CD4-positive, alpha-beta T cell treated with Interleukin-21 for 1 hour (primary cell): ENCODE results near the gene APBA1.
"Not testable (repeated sequence)": the region's sequence is repeated elsewhere in the genome, so short reads cannot be mapped to it uniquely, and the experiment has no call there.

ENCODE experiments used
- DNase-seq: peaks from one replicate; pipeline ENCODE4 v3.0.0-alpha.2; 2020

APBA1 gene

GRCh38 chr9:69603656-69604055, 68.5 kb downstream of the APBA1 start:
- no peak for DNase-seq

DNA sequence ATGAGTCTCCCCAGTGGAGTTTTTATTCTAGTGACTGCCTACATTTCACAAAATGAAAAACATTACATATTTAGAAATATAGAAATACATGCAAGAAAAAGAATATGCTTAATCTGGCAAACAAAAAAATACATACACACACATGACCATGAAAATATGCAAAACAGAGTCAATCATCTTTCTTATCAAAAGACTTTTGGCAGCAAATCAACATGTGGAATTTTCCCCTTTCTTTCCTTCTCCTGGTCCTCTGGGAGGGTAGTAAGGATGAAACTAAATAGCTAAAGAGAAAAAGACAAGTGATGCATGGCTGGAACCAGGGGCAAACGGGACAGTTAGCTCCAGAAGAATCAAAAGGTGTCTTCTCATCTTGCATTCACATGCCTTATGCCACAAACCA, 69.4 kb downstream of the APBA1 start:
- no peak for DNase-seq

- DNase-seq = no peak
Observed at GRCh38 chr9:69601698-69602097, 70.5 kb downstream of the APBA1 start.

DNA sequence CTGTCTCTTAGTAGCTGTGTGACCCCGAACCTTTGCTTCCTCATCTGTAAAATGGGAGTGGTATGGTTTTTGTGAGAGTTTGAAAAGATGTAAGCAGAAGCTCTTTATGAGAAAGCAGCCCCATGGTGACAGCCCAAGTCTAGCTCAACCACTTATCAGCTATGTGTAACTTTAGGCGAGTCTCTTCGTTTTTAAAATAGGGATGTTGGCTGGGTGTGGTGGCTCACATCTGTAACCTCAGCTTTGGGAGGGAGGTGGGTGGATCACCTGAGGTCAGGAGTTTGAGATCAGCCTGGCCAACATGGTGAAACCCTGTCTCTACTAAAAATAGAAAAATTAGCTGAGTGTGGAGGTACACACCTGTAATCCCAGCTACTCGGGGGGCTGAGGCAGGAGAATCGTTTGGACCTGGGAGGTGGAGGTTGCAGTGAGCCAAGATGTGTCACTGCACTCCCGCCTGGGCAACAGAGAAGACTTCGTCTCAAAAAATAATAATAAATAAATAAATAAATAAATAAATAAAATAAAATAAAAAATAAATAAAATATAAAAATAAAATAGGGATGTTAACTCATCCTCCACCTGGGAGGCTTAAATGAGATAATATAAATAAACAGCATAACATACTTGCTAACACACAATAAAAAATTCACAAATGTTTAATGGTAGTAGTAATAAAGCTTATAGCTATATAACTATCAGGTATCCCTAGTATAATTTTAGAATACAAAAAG, 71.7 kb downstream of the APBA1 start:
- DNase-seq = no peak

DNA sequence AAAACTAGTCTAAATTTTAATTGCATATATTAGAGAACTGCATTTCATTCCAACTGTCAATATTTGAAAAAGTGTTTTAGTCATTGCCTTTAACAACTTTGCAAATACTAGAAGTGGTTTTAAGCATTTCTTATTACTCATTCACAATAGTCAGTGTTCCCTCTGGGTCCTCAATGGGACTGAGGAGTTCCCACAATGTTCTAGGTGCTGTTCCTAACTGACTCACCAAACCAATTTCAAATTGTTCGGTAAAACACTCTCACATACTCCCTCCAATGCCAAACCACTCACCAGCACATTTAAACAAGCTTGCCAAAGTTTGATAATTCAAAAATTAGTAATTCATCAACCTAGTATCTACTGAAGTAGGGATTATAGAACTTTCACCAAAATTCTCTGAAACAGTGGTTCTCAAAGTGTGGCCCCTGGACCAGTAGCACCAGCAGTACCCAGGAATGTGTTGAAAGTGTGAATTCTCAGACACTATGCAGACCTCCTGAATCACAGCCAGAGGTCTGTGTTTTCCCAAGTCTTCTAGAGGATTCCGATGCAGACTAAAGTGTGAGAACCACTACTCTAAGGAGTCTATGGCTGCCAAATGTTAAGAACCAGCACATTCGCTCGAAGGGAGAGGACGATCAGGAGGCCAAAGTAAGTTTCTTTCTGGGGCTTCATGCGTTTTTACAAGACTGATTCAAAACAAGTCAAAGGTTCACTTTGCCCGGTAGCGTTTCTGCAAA, 72.8 kb downstream of the APBA1 start:
- DNase-seq = no peak

- not testable (repeated sequence) for DNase-seq
Observed at GRCh38 chr9:69596906-69597305, 75.3 kb downstream of the APBA1 start.

GRCh38 chr9:69594180-69594579, 78.0 kb downstream of the APBA1 start:
- DNase-seq = no peak

DNA sequence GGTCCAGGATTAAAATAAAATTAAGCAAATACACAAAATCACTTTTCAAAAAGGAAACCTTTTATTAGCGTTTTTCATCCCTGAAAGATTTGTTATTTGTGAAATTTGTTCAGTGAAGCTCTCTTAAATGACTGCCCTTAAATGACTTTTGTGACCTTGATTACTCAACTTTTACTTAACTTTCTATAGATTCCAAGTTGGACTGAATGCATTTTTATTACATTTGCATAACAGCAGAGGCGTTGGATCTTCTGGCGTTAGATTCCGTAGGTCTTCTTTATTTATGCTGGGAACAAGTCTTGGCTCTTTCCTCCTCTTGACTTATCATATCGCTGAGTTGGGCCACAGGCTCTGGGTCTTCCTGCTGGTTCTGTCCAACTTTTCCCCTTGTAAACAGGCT, 78.4 kb downstream of the APBA1 start:
- DNase-seq = no peak

DNA sequence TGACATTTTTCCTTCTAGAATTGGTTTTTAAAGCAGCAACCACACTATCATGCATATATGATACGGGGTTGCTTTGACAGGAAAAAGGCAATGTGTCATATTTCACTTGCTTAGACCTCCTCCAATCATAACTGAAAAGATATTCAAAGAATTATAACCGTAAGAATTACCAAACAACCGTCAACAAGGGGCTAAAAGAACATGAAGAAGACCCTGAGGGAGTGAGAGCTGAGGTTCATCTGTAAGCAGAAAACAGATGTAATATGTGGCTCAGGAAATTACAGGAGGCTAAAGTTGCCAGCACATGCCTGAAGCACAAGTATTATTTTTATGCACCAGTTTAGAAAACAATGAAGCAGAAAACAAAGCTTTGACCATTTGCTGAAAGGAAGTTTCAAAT, 78.9 kb downstream of the APBA1 start:
- no peak for DNase-seq

- no peak for DNase-seq
Observed at GRCh38 chr9:69590266-69590665, 81.9 kb downstream of the APBA1 start.

DNA sequence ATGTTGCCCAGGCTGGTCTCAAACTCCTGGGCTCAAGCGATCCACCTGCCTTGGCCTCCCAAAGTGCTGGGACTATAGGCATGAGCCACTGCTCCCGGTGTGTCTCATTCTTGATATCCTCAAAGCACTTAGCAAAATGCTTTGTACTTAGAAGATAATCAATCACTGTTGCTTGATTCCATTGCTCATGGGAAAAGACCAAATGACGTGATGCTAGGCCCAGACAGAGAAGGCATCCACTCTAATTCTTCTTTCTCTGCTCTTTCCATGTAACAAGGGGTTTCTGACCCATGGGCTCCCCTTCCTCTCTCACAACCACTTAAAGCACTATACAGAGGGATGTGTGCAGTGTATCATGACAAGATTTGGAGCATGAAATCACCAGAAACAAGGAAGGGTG, 83.0 kb downstream of the APBA1 start:
- no peak for DNase-seq

GRCh38 chr9:69585571-69585970, 86.6 kb downstream of the APBA1 start:
- DNase-seq = no peak

- DNase-seq = no peak
Observed at GRCh38 chr9:69584759-69585158, 87.4 kb downstream of the APBA1 start.

DNA sequence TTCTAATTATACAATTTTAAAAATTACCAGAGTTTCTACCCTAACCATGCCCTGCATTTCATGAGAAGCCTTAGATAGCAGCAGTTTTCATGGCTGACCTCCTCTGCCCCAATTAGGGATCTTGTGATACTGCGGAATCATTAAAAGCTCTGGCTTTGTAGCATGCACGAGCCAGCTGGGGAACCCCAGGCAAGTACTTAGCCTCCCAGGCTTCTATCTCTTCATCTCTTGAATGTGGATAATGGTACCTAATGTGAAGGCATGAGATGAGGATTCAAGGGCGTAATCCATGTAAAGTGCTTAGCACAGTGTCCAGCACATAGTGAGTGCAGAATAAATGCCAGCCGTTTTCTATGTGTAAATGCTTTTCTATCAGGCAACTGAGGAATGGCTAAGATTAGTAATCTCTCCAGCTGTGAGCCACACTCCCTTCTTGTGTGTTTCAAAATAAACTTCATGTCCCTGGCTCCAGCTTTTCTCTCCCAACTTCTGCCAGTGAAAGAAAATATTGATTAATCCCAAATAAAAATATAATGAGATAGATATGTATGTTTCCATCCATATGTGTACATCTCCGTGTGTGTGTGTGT, 88.4 kb downstream of the APBA1 start:
- DNase-seq = no peak

DNA sequence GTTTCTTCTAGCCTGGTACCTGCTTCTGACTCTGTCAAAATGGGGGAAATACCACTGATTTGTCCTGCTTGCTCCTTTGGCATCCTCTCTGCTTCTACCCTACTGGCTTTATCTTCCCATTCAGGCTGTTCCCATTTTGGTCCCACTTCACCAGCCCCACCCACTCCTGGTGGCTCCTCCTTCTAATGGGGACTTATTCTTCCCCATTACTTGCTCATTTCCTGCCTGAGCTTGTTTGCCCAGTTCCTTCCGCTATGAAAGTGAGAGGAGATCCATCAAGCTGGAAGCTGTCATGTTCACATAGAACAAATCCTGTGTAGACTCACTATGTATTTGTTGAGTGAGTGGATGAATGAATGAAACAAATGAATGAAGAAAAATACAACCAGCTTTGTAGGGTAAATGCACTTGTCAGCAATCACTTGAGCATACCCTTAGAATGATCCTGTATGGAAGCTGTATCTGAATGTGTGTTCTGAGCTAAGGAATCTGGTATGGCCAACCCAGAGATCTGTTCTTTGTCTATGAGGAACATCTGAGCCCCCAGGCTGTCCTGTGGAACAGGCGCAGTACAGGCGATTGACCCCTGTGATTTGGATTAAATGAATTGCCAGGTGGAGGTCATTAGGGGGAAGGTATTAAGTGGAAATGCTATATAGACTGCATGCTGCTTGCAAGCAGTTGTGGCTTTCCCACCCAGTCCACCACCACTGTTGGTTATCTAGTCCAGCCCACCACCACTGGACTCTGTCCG, 89.5 kb downstream of the APBA1 start:
- no peak for DNase-seq

- DNase-seq = no peak
Observed at GRCh38 chr9:69582018-69582417, 90.2 kb downstream of the APBA1 start.

- no peak for DNase-seq
Observed at GRCh38 chr9:69580582-69581214, 91.5 kb downstream of the APBA1 start.

DNA sequence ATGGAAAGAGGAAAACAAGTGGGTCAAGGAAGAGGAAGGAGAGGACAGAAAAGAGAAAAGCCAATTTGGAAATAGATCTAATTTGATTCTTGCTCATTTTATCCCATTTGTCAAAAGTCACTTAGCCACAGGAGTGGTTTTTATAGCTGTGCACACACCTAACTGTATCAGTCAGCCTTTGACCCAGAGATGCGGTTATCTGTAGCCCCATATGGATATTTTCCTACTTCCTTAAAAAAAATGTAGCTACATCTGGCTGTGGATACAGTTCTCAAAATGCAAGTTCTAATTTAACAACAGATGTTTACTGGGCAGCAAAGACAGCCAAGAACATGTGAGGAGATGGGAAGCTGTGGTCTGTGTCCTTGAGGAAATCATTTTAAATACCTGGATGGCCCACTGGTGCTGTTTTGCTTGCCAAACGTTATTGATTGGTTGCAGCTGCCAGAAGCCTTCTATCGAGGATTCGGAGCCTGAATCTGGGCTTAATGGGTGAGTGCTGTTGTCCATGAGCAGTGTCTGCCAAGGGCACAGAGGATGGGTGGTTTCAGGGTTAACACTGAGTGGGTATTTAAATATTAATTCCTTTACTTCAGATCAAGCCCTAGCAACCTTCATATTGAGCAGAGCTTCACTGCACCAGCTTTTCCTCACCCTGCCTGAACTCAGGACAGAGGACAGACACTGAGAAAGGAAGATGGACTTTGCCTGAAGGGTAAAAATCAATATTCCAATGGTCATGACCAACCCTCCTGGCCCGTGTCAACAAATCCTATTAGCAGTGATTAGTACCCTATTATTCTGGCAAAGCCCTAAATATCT, 92.2 kb downstream of the APBA1 start:
- no peak for DNase-seq

GRCh38 chr9:69579032-69579758, 93.0 kb downstream of the APBA1 start:
- no peak for DNase-seq

DNA sequence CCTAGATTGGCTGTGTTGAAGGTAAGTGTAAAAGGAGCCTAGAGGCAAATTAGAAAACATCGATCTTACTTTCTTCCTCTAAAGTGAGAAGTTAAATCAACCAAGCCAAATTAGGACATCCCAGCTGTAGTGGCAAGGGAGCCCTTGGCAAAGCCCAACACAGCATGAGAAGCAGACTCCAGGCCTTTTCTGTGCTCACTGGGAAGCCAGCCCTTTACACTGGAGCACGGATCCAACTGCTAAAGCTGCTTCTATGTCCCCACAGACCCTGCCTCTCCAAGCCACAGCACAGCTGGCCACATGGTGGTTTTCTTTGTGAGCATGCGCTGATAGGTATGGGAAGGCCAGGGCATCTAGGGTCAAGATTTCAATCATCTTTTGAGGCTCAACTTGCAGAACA, 94.1 kb downstream of the APBA1 start:
- no peak for DNase-seq

- no peak for DNase-seq
Observed at GRCh38 chr9:69577123-69577522, 95.0 kb downstream of the APBA1 start.
